Mononuclear cell (primary cell): ENCODE measurements around the gene HNF1A. TPM values are rescaled to one million over a fixed set of nuclear protein-coding genes. Genes with fewer than 3 reads are reported as not detected.

Experiments used
- H3K27me3 ChIP-seq: 2 replicates; pipeline ENCODE4 v1.6.0; 2011; ENCODE audit warnings: low read length, control low read depth; ENCODE audit not compliant: insufficient read depth
- H3K4me1 ChIP-seq: 2 replicates; pipeline ENCODE4 v1.5.1; 2011; ENCODE audit warnings: mild to moderate bottlenecking, low read length, control low read depth; ENCODE audit not compliant: insufficient read depth
- H3K4me3 ChIP-seq: 2 replicates; pipeline ENCODE4 v1.5.1; 2011; ENCODE audit warnings: mild to moderate bottlenecking, low read length, moderate library complexity
- H3K9me3 ChIP-seq: 2 replicates; pipeline ENCODE4 v1.5.1; 2011; ENCODE audit warnings: low read depth, mild to moderate bottlenecking, control low read depth, low read length
- total RNA-seq: library from RNA; depleted of rRNA; stranded (reverse); fragments of >200 nt; gene quantifications from one replicate; pipeline ENCODE4 v1.2.3, GENCODE V29; 2012

The HNF1A gene
- total RNA-seq, 1 donor, result not detected

- H3K4me3 ChIP-seq, result no peak overlapping the region
- no peaks in the 10 kb centered on the region for H3K27me3 ChIP-seq
- no peaks in the 10 kb centered on the region for H3K9me3 ChIP-seq
- H3K4me1 ChIP-seq, result no peaks in the 10 kb centered on the region
Measured at GRCh38 chr12:120990487-120991055, 12.2 kb downstream of the HNF1A start.

DNA sequence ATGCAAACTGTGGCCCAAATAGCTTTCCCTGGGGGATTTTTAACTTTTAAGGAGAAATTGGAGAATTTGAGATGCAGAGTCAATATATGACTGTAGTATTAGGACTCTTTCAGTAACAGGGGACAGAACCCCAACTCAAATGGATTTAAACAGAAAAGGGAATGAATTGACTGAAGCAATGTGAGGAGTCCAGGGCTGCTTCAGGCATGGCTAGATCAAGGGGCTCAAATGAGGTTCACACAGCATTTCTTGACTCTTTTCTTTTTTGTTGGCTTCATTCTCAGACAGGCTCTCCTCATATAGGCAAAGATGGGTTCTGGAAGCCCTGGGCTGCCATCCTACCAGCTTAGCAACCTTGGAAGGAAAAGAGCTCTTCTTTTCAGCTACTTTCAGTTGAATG lies 13.6 kb downstream of the HNF1A start:
- H3K9me3 ChIP-seq, result no peaks in the 10 kb centered on the region
- H3K4me3 ChIP-seq, result no peak overlapping the region

GRCh38 chr12:120992989-120993388 lies 14.6 kb downstream of the HNF1A start:
- no peak overlapping the region for H3K4me3 ChIP-seq
- no peaks in the 10 kb centered on the region for H3K4me1 ChIP-seq
- no peaks in the 10 kb centered on the region for H3K27me3 ChIP-seq
- H3K9me3 ChIP-seq, result no peaks in the 10 kb centered on the region

More for the DNA sequence above, 13.6 kb downstream of the HNF1A start:
- H3K4me1 ChIP-seq, result no peaks in the 10 kb centered on the region
- H3K27me3 ChIP-seq, result no peaks in the 10 kb centered on the region

DNA sequence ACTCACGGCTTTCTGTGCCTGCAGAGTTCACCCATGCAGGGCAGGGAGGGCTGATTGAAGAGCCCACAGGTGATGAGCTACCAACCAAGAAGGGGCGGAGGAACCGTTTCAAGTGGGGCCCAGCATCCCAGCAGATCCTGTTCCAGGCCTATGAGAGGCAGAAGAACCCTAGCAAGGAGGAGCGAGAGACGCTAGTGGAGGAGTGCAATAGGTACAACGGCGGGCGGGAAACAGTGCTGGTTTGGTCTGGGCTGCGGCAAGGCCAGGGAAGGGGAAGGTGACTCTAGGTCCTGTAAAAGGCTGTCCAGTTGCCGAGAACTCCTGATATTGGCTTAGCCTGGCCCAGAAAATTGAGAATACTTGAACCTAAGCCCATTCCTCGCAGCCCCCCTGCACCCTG lies 15.2 kb downstream of the HNF1A start:
- no peaks in the 10 kb centered on the region for H3K9me3 ChIP-seq
- H3K4me3 ChIP-seq, result no peak overlapping the region
- H3K4me1 ChIP-seq, result no peaks in the 10 kb centered on the region
- no peaks in the 10 kb centered on the region for H3K27me3 ChIP-seq

GRCh38 chr12:120994059-120994458 lies 15.7 kb downstream of the HNF1A start:
- H3K9me3 ChIP-seq, result no peaks in the 10 kb centered on the region
- H3K27me3 ChIP-seq, result no peaks in the 10 kb centered on the region
- no peaks in the 10 kb centered on the region for H3K4me1 ChIP-seq
- H3K4me3 ChIP-seq, result no peak overlapping the region

DNA sequence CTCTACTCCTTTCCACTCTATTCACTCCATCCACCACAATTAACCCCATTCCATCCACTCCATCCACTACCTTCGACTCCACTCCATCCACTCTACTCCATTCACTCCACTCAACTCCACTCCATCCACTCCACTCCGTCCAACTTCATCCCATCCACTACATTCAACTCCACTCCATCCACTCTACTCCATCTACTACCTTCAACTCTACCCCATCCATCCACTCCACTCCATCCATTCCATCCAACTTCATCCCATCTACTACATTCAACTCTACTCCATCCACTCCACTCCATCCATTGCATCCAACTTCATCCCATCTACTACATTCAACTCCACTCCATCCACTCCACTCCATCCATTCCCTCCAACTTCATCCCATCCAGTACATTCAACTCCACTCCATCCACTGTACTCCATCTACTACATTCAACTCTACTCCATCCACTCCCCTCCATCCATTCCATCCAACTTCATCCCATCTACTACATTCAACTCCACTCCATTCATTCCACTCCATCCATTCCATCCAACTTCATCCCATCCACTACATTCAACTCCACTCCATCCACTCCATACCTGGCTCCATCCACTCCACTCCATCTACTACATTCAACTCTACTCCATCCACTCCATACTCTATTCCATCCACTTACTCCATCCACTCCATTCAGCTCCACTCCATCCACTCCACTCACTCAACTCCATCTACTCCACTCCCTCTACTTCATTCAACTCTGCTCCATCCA lies 16.4 kb downstream of the HNF1A start:
- Histone ChIP-seq H3K4me3 (no peak overlapping the region), H3K27me3 (no peaks in the 10 kb centered on the region), H3K9me3 (no peaks in the 10 kb centered on the region), H3K4me1 (no peaks in the 10 kb centered on the region)

DNA sequence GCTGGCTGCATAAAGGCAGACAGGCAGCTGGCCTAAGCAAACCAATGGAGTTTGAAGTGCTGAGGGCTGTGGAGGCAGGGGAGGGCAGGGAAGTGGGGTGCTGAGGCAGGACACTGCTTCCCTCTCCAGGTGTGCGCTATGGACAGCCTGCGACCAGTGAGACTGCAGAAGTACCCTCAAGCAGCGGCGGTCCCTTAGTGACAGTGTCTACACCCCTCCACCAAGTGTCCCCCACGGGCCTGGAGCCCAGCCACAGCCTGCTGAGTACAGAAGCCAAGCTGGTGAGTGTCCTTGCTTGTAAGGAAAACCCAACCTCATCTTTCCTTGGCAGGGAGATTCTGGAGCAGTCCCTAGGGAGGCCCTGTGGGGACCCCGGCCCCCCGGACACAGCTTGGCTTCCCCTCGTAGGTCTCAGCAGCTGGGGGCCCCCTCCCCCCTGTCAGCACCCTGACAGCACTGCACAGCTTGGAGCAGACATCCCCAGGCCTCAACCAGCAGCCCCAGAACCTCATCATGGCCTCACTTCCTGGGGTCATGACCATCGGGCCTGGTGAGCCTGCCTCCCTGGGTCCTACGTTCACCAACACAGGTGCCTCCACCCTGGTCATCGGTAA lies 17.9 kb downstream of the HNF1A start:
- H3K4me3 ChIP-seq, result no peak overlapping the region
- no peaks in the 10 kb centered on the region for H3K27me3 ChIP-seq
- H3K9me3 ChIP-seq, result no peaks in the 10 kb centered on the region
- H3K4me1 ChIP-seq, result no peaks in the 10 kb centered on the region

GRCh38 chr12:120997448-120997847 lies 19.1 kb downstream of the HNF1A start:
- Histone ChIP-seq H3K4me1 (no peaks in the 10 kb centered on the region), H3K4me3 (no peak overlapping the region), H3K27me3 (no peaks in the 10 kb centered on the region), H3K9me3 (no peaks in the 10 kb centered on the region)

DNA sequence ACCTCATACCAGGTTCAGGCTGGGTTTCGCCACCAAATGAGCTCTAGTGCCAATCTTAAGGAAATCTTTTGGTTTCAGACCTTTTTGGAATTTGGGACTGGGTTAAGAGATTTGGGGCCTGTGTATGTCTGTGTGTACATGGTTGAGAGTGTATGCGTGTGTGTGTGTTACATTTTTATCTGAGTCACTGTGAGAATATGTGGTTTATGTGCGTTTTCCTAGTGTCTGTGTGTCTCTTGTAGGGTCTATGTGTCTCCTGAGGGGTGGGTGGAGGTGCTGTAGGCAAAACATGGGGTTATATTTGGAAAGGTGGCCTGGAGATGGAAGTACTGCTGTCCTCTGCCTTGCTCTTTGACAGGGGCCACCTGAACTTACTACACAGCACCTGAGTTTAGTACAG lies 20.1 kb downstream of the HNF1A start:
- H3K4me1 ChIP-seq, result no peaks in the 10 kb centered on the region
- no peaks in the 10 kb centered on the region for H3K9me3 ChIP-seq
- no peaks in the 10 kb centered on the region for H3K27me3 ChIP-seq
- no peak overlapping the region for H3K4me3 ChIP-seq

- H3K27me3 ChIP-seq, result no peaks in the 10 kb centered on the region
- H3K4me1 ChIP-seq, result no peaks in the 10 kb centered on the region
- H3K4me3 ChIP-seq, result no peak overlapping the region
- H3K9me3 ChIP-seq, result no peaks in the 10 kb centered on the region
Measured at GRCh38 chr12:120999191-121000120, 21.1 kb downstream of the HNF1A start.

GRCh38 chr12:121000530-121000929 lies 22.2 kb downstream of the HNF1A start:
- H3K27me3 ChIP-seq, result no peaks in the 10 kb centered on the region
- H3K9me3 ChIP-seq, result no peaks in the 10 kb centered on the region
- H3K4me3 ChIP-seq, result no peak overlapping the region
- no peaks in the 10 kb centered on the region for H3K4me1 ChIP-seq

DNA sequence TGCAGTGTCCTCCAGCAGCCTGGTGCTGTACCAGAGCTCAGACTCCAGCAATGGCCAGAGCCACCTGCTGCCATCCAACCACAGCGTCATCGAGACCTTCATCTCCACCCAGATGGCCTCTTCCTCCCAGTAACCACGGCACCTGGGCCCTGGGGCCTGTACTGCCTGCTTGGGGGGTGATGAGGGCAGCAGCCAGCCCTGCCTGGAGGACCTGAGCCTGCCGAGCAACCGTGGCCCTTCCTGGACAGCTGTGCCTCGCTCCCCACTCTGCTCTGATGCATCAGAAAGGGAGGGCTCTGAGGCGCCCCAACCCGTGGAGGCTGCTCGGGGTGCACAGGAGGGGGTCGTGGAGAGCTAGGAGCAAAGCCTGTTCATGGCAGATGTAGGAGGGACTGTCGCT lies 22.7 kb downstream of the HNF1A start:
- no peaks in the 10 kb centered on the region for H3K4me1 ChIP-seq
- no peak overlapping the region for H3K4me3 ChIP-seq

GRCh38 chr12:121001841-121002483 lies 23.6 kb downstream of the HNF1A start:
- H3K4me3 ChIP-seq, result no peak overlapping the region

More for the DNA sequence above, 22.7 kb downstream of the HNF1A start:
- no peaks in the 10 kb centered on the region for H3K9me3 ChIP-seq
- H3K27me3 ChIP-seq, result no peaks in the 10 kb centered on the region

DNA sequence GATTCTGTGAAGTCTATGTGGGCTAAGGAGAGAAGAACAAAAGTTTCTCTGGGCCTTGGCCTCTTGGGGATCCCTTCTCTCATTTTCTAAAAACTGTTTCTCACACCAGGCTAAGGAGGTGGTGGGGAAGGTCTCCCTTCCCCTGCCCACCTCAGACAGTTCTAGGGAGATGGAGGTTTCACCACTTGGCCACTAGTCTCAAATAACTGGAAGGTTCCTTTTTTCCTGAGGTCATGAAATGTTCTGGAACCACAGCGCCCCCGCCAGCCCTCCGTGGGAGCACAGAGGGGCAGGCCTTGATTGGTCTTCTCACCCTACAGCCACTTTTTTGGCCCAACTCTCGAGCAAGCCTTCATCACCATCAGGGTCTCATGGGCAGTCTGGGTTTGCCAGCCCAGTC lies 25.3 kb downstream of the HNF1A start:
- H3K4me3 ChIP-seq, result no peak overlapping the region
- H3K9me3 ChIP-seq, result no peaks in the 10 kb centered on the region
- no peaks in the 10 kb centered on the region for H3K27me3 ChIP-seq
- no peaks in the 10 kb centered on the region for H3K4me1 ChIP-seq

More at GRCh38 chr12:121001841-121002483, 23.6 kb downstream of the HNF1A start:
- no peaks in the 10 kb centered on the region for H3K27me3 ChIP-seq
- no peaks in the 10 kb centered on the region for H3K9me3 ChIP-seq
- no peaks in the 10 kb centered on the region for H3K4me1 ChIP-seq
